ENCODE results near the gene PIMREG. TPM values are rescaled to one million over a fixed set of nuclear protein-coding genes. Genes with fewer than 3 reads are reported as not detected.

The PIMREG gene
- total and polyA plus RNA-seq, 4 donors: 0.35 to 3.0 (median 0.71) TPM

DNA sequence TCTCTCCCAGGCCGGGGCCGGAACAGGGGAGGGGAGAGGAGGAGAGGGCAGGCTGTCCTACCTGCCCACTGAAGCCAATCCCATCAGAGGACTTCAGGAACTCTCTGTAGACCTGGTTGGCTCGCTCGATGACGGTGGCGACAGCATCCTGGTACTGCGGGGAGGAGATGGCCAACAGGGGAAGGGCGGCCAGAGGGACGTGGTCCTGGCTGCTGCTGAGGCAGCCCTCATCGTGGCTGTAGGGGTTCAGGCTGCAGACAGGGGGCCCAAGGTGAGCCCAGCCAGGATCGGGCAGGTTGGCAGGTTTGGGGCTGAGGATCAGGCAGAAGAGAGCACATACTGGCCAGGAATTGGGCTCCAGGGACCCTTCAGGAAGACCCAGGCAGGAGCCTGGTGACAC is 34.2 kb downstream of the PIMREG start:
- no peak for TF ChIP-seq CTCF (IDR thresholded peaks at IDR 0.05; ENCODE audit: control extremely low read depth, extremely low read depth)
- Histone ChIP-seq H3K9ac (ENCODE audit: insufficient read depth in 1 of 2, low read length in 2 of 2) (no peak overlapping the region), H3K4me1 (ENCODE audit: control insufficient read depth in 5 of 5, insufficient read depth in 5 of 5, low read length in 5 of 5) (peaks cover 0 to 11% (median 0%) of the 10 kb centered on the region in 5 donors), H3K9me3 (ENCODE audit: control insufficient read depth in 4 of 4, insufficient read depth in 3 of 4, low read length in 3 of 4) (no peaks in the 10 kb centered on the region), H3K27ac (ENCODE audit: low read depth in 1 of 2, low read length in 1 of 2) (no peak overlapping the region), H3K36me3 (ENCODE audit: control insufficient read depth in 4 of 4, insufficient read depth in 4 of 4, low read length in 4 of 4) (peaks cover 0 to 2% (median 0%) of the 10 kb centered on the region in 4 donors), H3K4me3 (no peak overlapping the region), H3K27me3 (ENCODE audit: control insufficient read depth in 3 of 3, insufficient read depth in 3 of 3, low read length in 2 of 3) (peaks cover 0 to 2% (median 0%) of the 10 kb centered on the region in 3 donors)
- 94 to 95% methylated on average over 11 of the region's 11 CpGs for WGBS, 2 donors
- ATAC-seq (ENCODE audit: insufficient read depth, low FRiP score) (no peak), DNase-seq (no peak)

DNA sequence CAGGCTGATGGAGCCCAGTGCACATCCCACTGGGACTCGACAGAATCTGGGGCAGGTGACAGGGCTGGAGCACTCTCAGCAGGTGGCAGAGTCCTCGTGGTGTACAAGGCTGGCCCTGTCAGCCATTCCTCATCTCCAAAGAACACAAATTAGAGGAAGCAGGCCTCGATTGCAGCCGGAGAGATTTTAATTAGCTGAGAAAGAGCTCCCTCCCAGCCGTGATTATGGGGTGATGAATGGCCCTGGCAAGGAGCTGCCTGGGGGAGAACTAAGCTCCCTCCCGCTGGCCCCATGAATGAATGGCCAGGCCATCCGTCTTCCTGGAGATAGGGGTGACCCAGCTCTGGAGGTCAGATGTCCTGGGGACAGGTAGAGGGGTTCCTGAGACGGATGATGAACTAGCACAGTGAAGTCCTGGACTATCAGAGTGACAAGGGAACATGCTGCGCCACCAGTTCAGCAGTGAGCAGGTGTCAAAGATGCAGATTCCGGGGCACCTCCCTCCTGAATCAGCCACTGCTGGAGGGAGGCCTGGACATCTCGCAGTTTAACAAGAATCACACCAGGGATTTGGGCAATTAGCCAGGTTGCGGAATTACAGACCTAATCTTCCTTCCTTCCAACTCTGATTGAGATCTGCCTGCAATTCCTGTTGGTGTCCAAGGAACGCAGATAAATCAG is 35.5 kb downstream of the PIMREG start:
- H3K4me1 ChIP-seq (ENCODE audit: control insufficient read depth in 5 of 5, insufficient read depth in 5 of 5, low read length in 5 of 5): peaks cover 0 to 11% (median 0%) of the 10 kb centered on the region in 5 donors
- H3K36me3 ChIP-seq (ENCODE audit: control insufficient read depth in 4 of 4, insufficient read depth in 4 of 4, low read length in 4 of 4): peaks cover 0 to 2% (median 0%) of the 10 kb centered on the region in 4 donors
- WGBS, 2 donors: 54 to 73% methylated on average over 13 of the region's 13 CpGs
- no peaks in the 10 kb centered on the region for H3K9me3 ChIP-seq (ENCODE audit: control insufficient read depth in 4 of 4, insufficient read depth in 3 of 4, low read length in 3 of 4)
- no peak overlapping the region for H3K27ac ChIP-seq (ENCODE audit: low read depth in 1 of 2, low read length in 1 of 2)
- H3K9ac ChIP-seq (ENCODE audit: insufficient read depth in 1 of 2, low read length in 2 of 2): no peak overlapping the region
- H3K27me3 ChIP-seq (ENCODE audit: control insufficient read depth in 3 of 3, insufficient read depth in 3 of 3, low read length in 2 of 3): peaks cover 0 to 2% (median 0%) of the 10 kb centered on the region in 3 donors
- H3K4me3 ChIP-seq: no peak overlapping the region
- TF ChIP-seq CTCF (IDR thresholded peaks at IDR 0.05; ENCODE audit: control extremely low read depth, extremely low read depth): no peak
- ATAC-seq (ENCODE audit: insufficient read depth, low FRiP score): no peak
- DNase-seq: peak in 2 of 3 donors; percentile 43 to 65

GRCh38 chr17:6480303-6480675 is 36.0 kb downstream of the PIMREG start:
- Histone ChIP-seq H3K4me3 (no peak overlapping the region), H3K27ac (ENCODE audit: low read depth in 1 of 2, low read length in 1 of 2) (no peak overlapping the region), H3K27me3 (ENCODE audit: control insufficient read depth in 3 of 3, insufficient read depth in 3 of 3, low read length in 2 of 3) (peaks cover 0 to 2% (median 0%) of the 10 kb centered on the region in 3 donors), H3K36me3 (ENCODE audit: control insufficient read depth in 4 of 4, insufficient read depth in 4 of 4, low read length in 4 of 4) (peaks cover 0 to 2% (median 0%) of the 10 kb centered on the region in 4 donors), H3K9me3 (ENCODE audit: control insufficient read depth in 4 of 4, insufficient read depth in 3 of 4, low read length in 3 of 4) (no peaks in the 10 kb centered on the region), H3K9ac (ENCODE audit: insufficient read depth in 1 of 2, low read length in 2 of 2) (no peak overlapping the region), H3K4me1 (ENCODE audit: control insufficient read depth in 5 of 5, insufficient read depth in 5 of 5, low read length in 5 of 5) (peaks cover 0 to 11% (median 0%) of the 10 kb centered on the region in 5 donors)
- DNase-seq: no peak
- no peak for TF ChIP-seq CTCF (IDR thresholded peaks at IDR 0.05; ENCODE audit: control extremely low read depth, extremely low read depth)
- ATAC-seq (ENCODE audit: insufficient read depth, low FRiP score): no peak
- WGBS, 2 donors: 55 to 66% methylated on average over 9 of the region's 9 CpGs
